HCT116 (cell line): ENCODE measurements around the gene CNBD2. TPM values are rescaled to one million over a fixed set of nuclear protein-coding genes. Genes with fewer than 3 reads are reported as not detected.
"Not testable (repeated sequence)": the region's sequence is repeated elsewhere in the genome, so short reads cannot be mapped to it uniquely, and the experiment has no call there.

Experiments
- ATAC-seq: fragments of 200-7000 bp; cut with Tn5 transposase; 2 replicates; pipeline ENCODE4 v1.9.1; 2020; ENCODE audit warnings: mild to moderate bottlenecking, moderate library complexity
- BruUV-seq: library from RNA; stranded (reverse); fragments of 400-500 nt; replicated peaks from 2 replicates; lab custom pipeline; 2021; lab: Mats Ljungman, UMichigan
- CTCF ChIA-PET: fragments of 300-600 bp; sonication (Branson Sonifier 250); formaldehyde crosslinking; loops from one replicate; lab custom pipeline; 2021; ENCODE audit warnings: antibody characterized with exemption; lab: Charles Lee
- POLR2A ChIA-PET: fragments of 300-600, 350-600 bp; sonication (Branson Sonifier 250); formaldehyde crosslinking; loops from one replicate; lab custom pipeline; 2021; ENCODE audit warnings: antibody characterized with exemption; lab: Charles Lee
- RAD21 ChIA-PET, 2 experiments: fragments of 300-600 bp; sonication (Branson Sonifier 250); formaldehyde crosslinking; loops; one replicate each; lab custom pipeline; 2023; ENCODE audit warnings: low total read pairs in 2 of 2; ENCODE audit not compliant: uncharacterized antibody in 2 of 2, unreplicated experiment in 2 of 2, low non-redundant PET in 1 of 2; lab: Charles Lee
- DNase-seq: peaks from one replicate; pipeline ENCODE4 v3.0.0-alpha.2; 2010; ENCODE audit warnings: low read depth, low spot score
- H2AFZ ChIP-seq: fragments of 200-600 bp; shearing (Covaris generic), sonication (generic); 2 replicates; pipeline ENCODE4 v1.6.1; 2017; ENCODE audit warnings: low read depth, mixed run types, mixed read lengths, antibody characterized with exemption, low read length; ENCODE audit not compliant: poor library complexity, severe bottlenecking
- H3K27ac ChIP-seq: 2 replicates; pipeline ENCODE4 v1.5.1; 2012; ENCODE audit warnings: low read depth, low read length
- H3K27me3 ChIP-seq: fragments of 200-600 bp; sonication (generic); 2 replicates; pipeline ENCODE4 v1.6.1; 2016; ENCODE audit warnings: mixed run types, low read length, mixed read lengths; ENCODE audit not compliant: insufficient read depth
- H3K36me3 ChIP-seq, 2 experiments: fragments of 200-500 bp in 1 of 2; fragments of 200-600 bp in 1 of 2; sonication (Bioruptor generic) in 1 of 2; sonication (generic) in 1 of 2; 2 replicates each; pipeline versions ENCODE4 v1.5.1 to v1.6.1; 2014 to 2016; ENCODE audit warnings: low read length in 2 of 2, inconsistent platforms in 1 of 2, mixed read lengths in 1 of 2, mixed run types in 1 of 2; ENCODE audit not compliant: insufficient read depth in 2 of 2, control insufficient read depth in 1 of 2
- H3K4me1 ChIP-seq, 2 experiments: fragments of 200-600 bp in 1 of 2; sonication (generic) in 1 of 2; 2 replicates each; pipeline versions ENCODE4 v1.5.1 to v1.6.1; 2012 to 2017; ENCODE audit warnings: low read length in 2 of 2, inconsistent platforms in 1 of 2, mild to moderate bottlenecking in 1 of 2, mixed read lengths in 1 of 2, mixed run types in 1 of 2, moderate library complexity in 1 of 2; ENCODE audit not compliant: insufficient read depth in 2 of 2, control insufficient read depth in 1 of 2
- H3K4me2 ChIP-seq: fragments of 200-600 bp; sonication (generic); 2 replicates; pipeline ENCODE4 v1.6.1; 2017; ENCODE audit warnings: mixed run types, low read length, mixed read lengths
- H3K4me3 ChIP-seq, 2 experiments: fragments of 200-600 bp in 1 of 2; sonication (generic) in 1 of 2; replicated peaks in 1 of 2; 2 replicates each; pipeline ENCODE4 v1.5.1; 2011 to 2016; ENCODE audit warnings: low read length in 2 of 2, control low read depth in 1 of 2, low read depth in 1 of 2, mild to moderate bottlenecking in 1 of 2, mixed read lengths in 1 of 2, mixed run types in 1 of 2
- H3K79me2 ChIP-seq: fragments of 200-600 bp; sonication (generic); 2 replicates; pipeline ENCODE4 v1.6.1; 2017; ENCODE audit warnings: mild to moderate bottlenecking, mixed run types, low read length, moderate library complexity, mixed read lengths; ENCODE audit not compliant: insufficient read depth
- H3K9ac ChIP-seq: fragments of 200-600 bp; sonication (generic); 2 replicates; pipeline ENCODE4 v1.6.1; 2016; ENCODE audit warnings: low read length, mixed read lengths
- H3K9me2 ChIP-seq: fragments of 200-600 bp; sonication (generic), shearing (Covaris generic); 2 replicates; pipeline ENCODE4 v1.6.1; 2017; ENCODE audit warnings: mixed run types, mild to moderate bottlenecking, moderate library complexity; ENCODE audit not compliant: insufficient read depth
- H3K9me3 ChIP-seq, 2 experiments: fragments of 200-500 bp in 1 of 2; fragments of 200-600 bp in 1 of 2; sonication (Bioruptor generic) in 1 of 2; sonication (generic) in 1 of 2; 2 replicates each; pipeline ENCODE4 v1.6.1; 2014 to 2017; ENCODE audit warnings: low read length in 2 of 2, mixed read lengths in 2 of 2, inconsistent platforms in 1 of 2, low read depth in 1 of 2, mild to moderate bottlenecking in 1 of 2, mixed run types in 1 of 2, moderate library complexity in 1 of 2; ENCODE audit not compliant: control insufficient read depth in 1 of 2, insufficient read depth in 1 of 2
- H4K20me1 ChIP-seq: fragments of 200-600 bp; sonication (generic), shearing (Covaris generic); 2 replicates; pipeline ENCODE4 v1.6.1; 2017; ENCODE audit warnings: mixed run types, mild to moderate bottlenecking, moderate library complexity; ENCODE audit not compliant: insufficient read depth
- ATF3 ChIP-seq: IDR thresholded peaks from 2 replicates; pipeline ENCODE4 v1.6.1; 2012
- ELF1 ChIP-seq: IDR thresholded peaks from 2 replicates; pipeline ENCODE4 v1.6.1; 2012; ENCODE audit warnings: low read depth, borderline replicate concordance
- EZH2 ChIP-seq: fragments of 200-600 bp; sonication (generic); IDR thresholded peaks from 2 replicates; pipeline ENCODE4 v1.6.1; 2017; ENCODE audit warnings: antibody characterized with exemption, mixed run types
- SP1 ChIP-seq: IDR thresholded peaks from 2 replicates; pipeline ENCODE4 v1.6.1; 2012; ENCODE audit warnings: low read depth
- intact Hi-C: fragments of 100-400 bp; cut with micrococcal nuclease; formaldehyde crosslinking; loops from 2 replicates; pipeline ENCODE4 v1.10.0; 2022
- total RNA-seq: library from RNA; stranded (reverse); gene quantifications from one replicate; pipeline ENCODE4 v1.2.1, GENCODE V29; 2021; ENCODE audit not compliant: unreplicated experiment

CNBD2 gene
- total RNA-seq, 1 experiment from 2014 or later = 3.1 TPM

- TF ChIP-seq ATF3 = no peak
- TF ChIP-seq, all 23 proteins: peak for 0
Observed at GRCh38 chr20:36017048-36017951, 48.9 kb downstream of the CNBD2 start (continued).

- Histone ChIP-seq H3K4me2 (no peak overlapping the region), H4K20me1 (no peaks in the 10 kb centered on the region), H3K4me3 (no peak overlapping the region), H3K4me1 (peaks cover 10 to 11% of the 10 kb centered on the region in 2 experiments; a peak in 3 of 4 replicates), H3K27me3 (no peaks in the 10 kb centered on the region), H2AFZ (no peak overlapping the region), H3K79me2 (no peaks in the 10 kb centered on the region), H3K36me3 (no peaks in the 10 kb centered on the region), H3K27ac (no peak overlapping the region), H3K9me2 (no peaks in the 10 kb centered on the region), H3K9me3 (no peaks in the 10 kb centered on the region), H3K9ac (no peak overlapping the region)
- ChIA-PET CTCF (interaction anchor here (1.6 kb wide), 1 partner anchor 120 kb away, joined by 5 read pairs; no protein-coding TSS in a partner anchor), POLR2A (no interaction called here), RAD21 (no interaction called here)
- no TSS peak for BruUV-seq
- TF ChIP-seq EZH2 (no peak), ELF1 (no peak), SP1 (no peak)
- ATAC-seq (no peak), DNase-seq (no peak)
- intact Hi-C loops = no loop called here
Observed at GRCh38 chr20:36018208-36018988, 50.0 kb downstream of the CNBD2 start.

DNA sequence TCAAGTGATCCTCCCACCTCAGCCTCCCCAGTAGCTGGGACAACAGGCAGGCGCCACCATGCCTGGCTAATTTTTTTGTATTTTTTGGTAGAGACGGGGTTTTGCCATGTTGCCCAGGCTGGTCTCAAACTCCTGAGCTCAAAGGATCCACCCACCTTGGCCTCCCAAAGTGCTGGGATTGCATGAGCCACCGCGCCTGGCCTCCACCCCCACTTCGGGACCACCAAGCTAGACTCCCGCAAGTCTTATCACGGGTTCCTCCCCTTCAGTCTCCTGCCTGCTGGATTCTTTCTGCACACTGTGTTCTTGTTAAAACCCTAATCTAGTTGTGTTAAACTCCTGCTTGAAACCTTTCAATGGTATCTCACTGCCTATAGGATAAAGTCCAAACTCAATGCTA lies 57.7 kb downstream of the CNBD2 start:
- H3K4me2 ChIP-seq, H3K9ac ChIP-seq, H3K27ac ChIP-seq, RAD21 ChIA-PET, H3K9me2 ChIP-seq, ATAC-seq, H4K20me1 ChIP-seq, H3K4me1 ChIP-seq, H2AFZ ChIP-seq, H3K36me3 ChIP-seq, H3K27me3 ChIP-seq, H3K79me2 ChIP-seq, H3K9me3 ChIP-seq, H3K4me3 ChIP-seq, POLR2A ChIA-PET, CTCF ChIA-PET, DNase-seq, intact Hi-C loops, BruUV-seq: not testable (repeated sequence)
